Activated CD8-positive, alpha-beta memory T cell treated with anti-CD3 and anti-CD28 coated beads, Interleukin-2, amount 50 U/mL, for 1 hour (primary cell): ENCODE measurements around the gene SNCG.
"Not testable (repeated sequence)": the region's sequence is repeated elsewhere in the genome, so short reads cannot be mapped to it uniquely, and the experiment has no call there.

Source experiments
- DNase-seq: peaks from one replicate; pipeline ENCODE4 v3.0.0-alpha.2; 2020; ENCODE audit errors: extremely low read depth

Gene SNCG

DNA sequence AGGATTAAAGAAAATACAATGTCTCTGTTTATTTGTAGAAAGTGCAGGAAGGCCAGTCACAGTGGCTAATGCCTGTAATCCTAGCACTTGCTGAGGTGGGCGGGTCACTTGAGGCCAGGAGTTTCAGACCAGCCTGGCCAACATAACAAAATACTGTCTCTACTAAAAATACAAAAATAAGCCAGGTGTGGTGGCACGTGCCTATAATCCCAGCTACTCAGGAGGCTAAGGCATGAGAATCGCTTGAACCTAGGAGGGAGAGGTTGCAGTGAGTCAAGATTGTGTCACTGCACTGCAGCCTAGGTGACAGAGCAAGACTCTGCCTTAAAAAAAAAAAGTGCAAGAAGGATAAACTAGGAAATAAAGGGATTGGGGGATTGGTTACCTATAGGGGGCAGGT lies 20.1 kb downstream of the SNCG start:
- DNase-seq = not testable (repeated sequence)

- no peak for DNase-seq
Measured at GRCh38 chr10:86979296-86979818, 21.0 kb downstream of the SNCG start.

DNA sequence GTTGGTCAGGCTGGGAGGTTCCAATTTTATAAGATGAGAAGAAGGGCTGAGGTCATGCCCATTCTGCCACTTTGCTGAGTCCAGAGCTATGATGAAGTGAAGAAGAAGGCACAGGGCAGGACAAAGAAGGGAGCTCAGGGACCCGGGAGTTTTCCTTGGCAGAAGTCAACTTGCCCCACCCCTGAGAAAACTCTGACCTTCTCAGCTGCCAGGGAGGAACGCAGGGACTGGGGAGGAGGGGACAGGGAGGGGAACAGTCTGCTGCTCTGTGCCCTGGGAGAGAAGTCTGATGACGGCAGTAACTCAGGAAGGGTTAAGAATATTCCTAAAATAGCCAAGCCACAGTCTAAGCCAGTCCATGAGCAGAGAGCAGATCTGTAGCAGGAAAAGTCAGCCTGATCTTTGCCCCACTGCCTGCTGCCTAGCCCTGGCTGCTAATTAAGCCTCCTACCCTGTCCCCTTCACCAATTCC lies 21.6 kb downstream of the SNCG start:
- no peak for DNase-seq

DNA sequence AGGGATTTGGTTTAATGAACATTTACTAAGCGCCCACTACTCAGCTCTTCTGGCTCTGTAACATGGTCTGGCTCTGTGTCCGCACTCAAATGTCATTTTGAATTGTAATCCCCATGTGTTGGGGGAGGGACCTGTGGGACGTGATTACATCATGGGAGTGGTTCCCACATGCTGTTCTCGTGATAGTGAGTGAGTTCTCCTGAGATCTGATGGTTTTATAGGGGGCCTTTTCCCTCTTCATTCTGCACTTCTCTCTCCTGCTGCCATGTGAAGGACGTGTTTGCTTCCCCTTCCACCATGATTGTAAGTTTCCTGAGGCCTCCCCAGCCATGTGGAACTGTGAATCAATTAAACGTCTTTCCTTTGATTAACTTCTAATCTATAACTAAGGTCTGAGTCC lies 22.6 kb downstream of the SNCG start:
- DNase-seq = not testable (repeated sequence)

GRCh38 chr10:86981716-86982115 lies 23.3 kb downstream of the SNCG start:
- no peak for DNase-seq

GRCh38 chr10:86984498-86984897 lies 26.1 kb downstream of the SNCG start:
- DNase-seq = not testable (repeated sequence)

DNA sequence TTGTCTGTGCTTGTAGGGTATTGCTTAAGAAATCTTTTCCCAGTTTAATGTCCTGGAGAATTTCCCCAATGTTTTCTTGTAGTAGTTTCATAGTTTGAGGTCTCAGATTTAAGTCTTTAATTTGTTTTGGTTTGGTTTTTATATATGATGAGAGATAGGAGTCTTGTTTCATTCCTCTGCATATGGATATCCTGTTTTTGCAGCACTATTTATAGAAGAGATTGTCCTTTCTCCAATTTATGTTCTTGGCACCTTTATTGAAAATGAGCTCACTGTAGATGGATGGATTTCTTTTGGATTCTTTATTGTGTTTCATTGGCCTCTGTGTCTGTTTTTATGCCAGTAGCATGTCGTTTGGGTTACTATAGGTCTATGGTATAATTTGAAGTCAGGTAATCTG lies 30.1 kb downstream of the SNCG start:
- DNase-seq = no peak

GRCh38 chr10:86991362-86991761 lies 33.0 kb downstream of the SNCG start:
- not testable (repeated sequence) for DNase-seq

DNA sequence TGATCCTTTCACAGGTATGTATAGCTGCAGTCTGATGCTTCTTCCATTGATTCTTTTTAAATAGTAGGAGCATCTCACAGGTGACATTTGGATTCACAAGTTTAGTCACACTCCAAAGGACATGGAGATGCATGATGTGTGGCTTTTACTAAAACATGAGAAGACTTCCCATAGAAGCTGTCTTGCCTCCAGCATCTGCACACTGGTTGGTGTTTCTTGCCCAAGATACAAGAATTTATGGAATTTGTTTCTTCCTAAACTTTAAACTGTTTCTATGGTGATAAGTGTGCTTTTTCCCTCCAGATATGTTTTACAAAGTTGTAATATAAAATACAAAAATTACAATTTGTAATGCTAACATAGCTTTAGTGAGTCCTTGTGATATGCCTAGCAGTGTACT lies 34.1 kb downstream of the SNCG start:
- DNase-seq = no peak

- no peak for DNase-seq
Measured at GRCh38 chr10:86992929-86993328, 34.5 kb downstream of the SNCG start.

- DNase-seq = not testable (repeated sequence)
Measured at GRCh38 chr10:86999802-87000403, 41.5 kb downstream of the SNCG start.

- no peak for DNase-seq
Measured at GRCh38 chr10:87000491-87000890, 42.1 kb downstream of the SNCG start.

DNA sequence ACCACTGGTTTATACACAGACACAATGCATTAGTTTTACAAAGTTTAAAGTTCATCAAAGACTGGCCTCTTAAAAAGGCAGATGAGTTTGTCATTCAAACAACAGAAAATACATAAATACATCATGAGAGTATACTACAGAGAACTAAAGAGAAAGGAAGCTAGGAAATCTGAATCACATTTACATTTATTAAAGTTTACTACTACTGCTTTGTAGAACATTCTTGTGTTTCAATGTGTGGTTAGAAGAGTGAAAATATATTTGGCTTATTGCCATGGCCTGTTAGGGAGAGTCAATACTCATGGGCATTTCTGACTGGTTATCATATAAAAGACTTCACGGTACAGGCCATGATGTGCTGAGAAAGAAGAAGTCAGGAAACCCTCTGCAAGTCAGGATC lies 48.7 kb downstream of the SNCG start:
- DNase-seq = not testable (repeated sequence)

DNA sequence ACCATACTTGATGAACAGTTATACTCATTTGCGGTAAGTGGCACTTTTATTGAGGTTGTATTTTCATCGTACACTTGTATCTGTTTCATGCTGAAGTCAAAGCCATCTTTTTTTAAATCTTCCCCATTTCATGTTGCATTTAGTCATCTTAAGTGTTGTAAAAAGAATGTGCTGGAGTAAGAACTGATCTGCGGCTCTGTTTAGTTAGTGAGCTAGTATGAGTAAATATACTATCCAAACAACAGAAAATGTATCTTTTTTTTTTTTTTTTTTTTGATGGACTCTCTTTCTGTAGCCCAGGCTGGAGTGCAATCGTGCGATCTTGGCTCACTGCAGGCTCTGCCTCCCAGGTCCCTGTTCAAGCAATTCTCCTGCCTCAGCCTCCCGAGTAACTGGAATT lies 49.3 kb downstream of the SNCG start:
- DNase-seq = not testable (repeated sequence)

- DNase-seq = not testable (repeated sequence)
Measured at GRCh38 chr10:87008303-87008702, 49.9 kb downstream of the SNCG start.

- not testable (repeated sequence) for DNase-seq
Measured at GRCh38 chr10:87009134-87009696, 50.8 kb downstream of the SNCG start.
